Uterus (tissue), 4 donors: ENCODE results near the gene DNA2. TPM values are rescaled to one million over a fixed set of nuclear protein-coding genes. Genes with fewer than 3 reads are reported as not detected.
"Not testable (repeated sequence)": the region's sequence is repeated elsewhere in the genome, so short reads cannot be mapped to it uniquely, and the experiment has no call there.

Experiments
- DNase-seq, 2 donors: peaks; one replicate each; pipeline ENCODE4 v3.0.0-alpha.2; 2019 to 2020
- H3K27ac ChIP-seq, 2 donors: fragments of 200-600 bp; sonication (generic); 1 replicate in 1 of 2; 2 replicates in 1 of 2; pipeline ENCODE4 v1.5.1; 2016 to 2018
- H3K27me3 ChIP-seq, 2 donors: fragments of 200-600 bp; sonication (generic); one replicate each; pipeline ENCODE4 v1.5.1; 2018 to 2019; ENCODE audit warnings: control low read depth in 1 of 2
- H3K36me3 ChIP-seq, 2 donors: fragments of 200-600 bp; sonication (generic); one replicate each; pipeline ENCODE4 v1.5.1; 2019; ENCODE audit warnings: control low read depth in 1 of 2
- H3K4me1 ChIP-seq, 2 donors: fragments of 200-600 bp; sonication (generic); one replicate each; pipeline ENCODE4 v1.5.1; 2018 to 2019; ENCODE audit warnings: control low read depth in 1 of 2
- H3K4me3 ChIP-seq, 2 donors: fragments of 200-600 bp; sonication (generic); 1 replicate in 1 of 2; 2 replicates in 1 of 2; pipeline ENCODE4 v1.5.1; 2018 to 2019; ENCODE audit warnings: mild to moderate bottlenecking in 1 of 2
- H3K9me3 ChIP-seq, 2 donors: fragments of 200-600 bp; sonication (generic); one replicate each; pipeline ENCODE4 v1.5.1; 2019; ENCODE audit warnings: control low read depth in 1 of 2
- CTCF ChIP-seq, 4 experiments: fragments of 200-600 bp in 2 of 4; fragments of 450-650 bp in 2 of 4; sonication (generic) in 2 of 4; IDR thresholded peaks; one replicate each; pipeline ENCODE4 v1.5.1; 2016 to 2019; ENCODE audit warnings: antibody characterized with exemption in 4 of 4, mild to moderate bottlenecking in 2 of 4, moderate library complexity in 1 of 4
- POLR2A ChIP-seq, 2 donors: fragments of 450-650 bp; IDR thresholded peaks; one replicate each; pipeline ENCODE4 v1.6.1; 2016; ENCODE audit warnings: antibody characterized with exemption in 2 of 2, mild to moderate bottlenecking in 1 of 2, moderate library complexity in 1 of 2
- intact Hi-C: fragments of 100-400 bp; cut with DNase I; formaldehyde crosslinking; loops from one replicate; pipeline ENCODE4 v1.15.1; 2023; ENCODE audit warnings: low total_unique reads
- total RNA-seq, 4 donors: library from RNA; depleted of rRNA in 3 of 4; stranded (reverse); fragments of >200 nt in 3 of 4; gene quantifications; one replicate each; pipeline versions ENCODE4 v1.1.0 to v1.2.4, GENCODE V29; 2014 to 2023
- donor health status: DM: yes; HTN: yes; CAD: no.

Gene DNA2
- total RNA-seq, 4 donors from 2014 or later, result under 0.01 to 20.7 (median 3.7) TPM

- no peak for DNase-seq
- intact Hi-C loops, result no loop called here
- Histone ChIP-seq H3K4me3 (no peak overlapping the region), H3K9me3 (no peaks in the 10 kb centered on the region), H3K27ac (no peak overlapping the region), H3K36me3 (no peaks in the 10 kb centered on the region), H3K27me3 (no peaks in the 10 kb centered on the region), H3K4me1 (peaks cover 0 to 6% of the 10 kb centered on the region in 2 donors)
- TF ChIP-seq POLR2A (IDR thresholded peaks at IDR 0.05), result no peak
- TF ChIP-seq CTCF (IDR thresholded peaks at IDR 0.05), result no peak
These were observed 1.9 kb downstream of the DNA2 start for GRCh38 chr10:68469838-68470237.

GRCh38 chr10:68464729-68465128, 7.0 kb downstream of the DNA2 start:
- H3K9me3 ChIP-seq, H3K4me1 ChIP-seq, H3K36me3 ChIP-seq, H3K27me3 ChIP-seq, H3K4me3 ChIP-seq, H3K27ac ChIP-seq, intact Hi-C loops, DNase-seq: not testable (repeated sequence)

- Histone ChIP-seq H3K4me3 (no peak overlapping the region), H3K4me1 (no peaks in the 10 kb centered on the region), H3K9me3 (no peaks in the 10 kb centered on the region), H3K27ac (no peak overlapping the region), H3K27me3 (no peaks in the 10 kb centered on the region), H3K36me3 (no peaks in the 10 kb centered on the region)
- no peak for TF ChIP-seq POLR2A (IDR thresholded peaks at IDR 0.05)
- no peak for TF ChIP-seq CTCF (IDR thresholded peaks at IDR 0.05)
- no peak for DNase-seq
- intact Hi-C loops, result no loop called here
These were observed 8.2 kb downstream of the DNA2 start for GRCh38 chr10:68463365-68464093.

- H3K36me3 ChIP-seq, result no peaks in the 10 kb centered on the region
- TF ChIP-seq CTCF (IDR thresholded peaks at IDR 0.05) (no peak), POLR2A (IDR thresholded peaks at IDR 0.05) (no peak)
- intact Hi-C loops, result no loop called here
- H3K27me3 ChIP-seq, result no peaks in the 10 kb centered on the region
- no peaks in the 10 kb centered on the region for H3K4me1 ChIP-seq
- no peak for DNase-seq
- H3K27ac ChIP-seq, result no peak overlapping the region
- H3K9me3 ChIP-seq, result no peaks in the 10 kb centered on the region
- no peak overlapping the region for H3K4me3 ChIP-seq
These were observed 9.2 kb downstream of the DNA2 start for GRCh38 chr10:68462536-68462935.

- H3K4me1 ChIP-seq, result no peaks in the 10 kb centered on the region
- no peaks in the 10 kb centered on the region for H3K27me3 ChIP-seq
- DNase-seq, result no peak
- no peak overlapping the region for H3K27ac ChIP-seq
- intact Hi-C loops, result no loop called here
- H3K4me3 ChIP-seq, result no peak overlapping the region
- TF ChIP-seq CTCF (IDR thresholded peaks at IDR 0.05) (no peak), POLR2A (IDR thresholded peaks at IDR 0.05) (no peak)
- no peaks in the 10 kb centered on the region for H3K36me3 ChIP-seq
- no peaks in the 10 kb centered on the region for H3K9me3 ChIP-seq
These were observed 10.7 kb downstream of the DNA2 start for GRCh38 chr10:68461032-68461431.

GRCh38 chr10:68449698-68450097, 22.1 kb downstream of the DNA2 start:
- H3K27ac ChIP-seq, H3K9me3 ChIP-seq, H3K4me3 ChIP-seq, H3K36me3 ChIP-seq, intact Hi-C loops, H3K27me3 ChIP-seq, H3K4me1 ChIP-seq: not testable (repeated sequence)
- DNase-seq, result peak in 1 of 2 donors; percentile 25
